COLO668 (cell line): ENCODE results near the gene PDCD4.

Experiments used
- DNase-seq: peaks from one replicate; lab custom pipeline; 2025; ENCODE audit not compliant: unreplicated experiment; lab: John Stamatoyannopoulos, UW

Gene PDCD4

DNA sequence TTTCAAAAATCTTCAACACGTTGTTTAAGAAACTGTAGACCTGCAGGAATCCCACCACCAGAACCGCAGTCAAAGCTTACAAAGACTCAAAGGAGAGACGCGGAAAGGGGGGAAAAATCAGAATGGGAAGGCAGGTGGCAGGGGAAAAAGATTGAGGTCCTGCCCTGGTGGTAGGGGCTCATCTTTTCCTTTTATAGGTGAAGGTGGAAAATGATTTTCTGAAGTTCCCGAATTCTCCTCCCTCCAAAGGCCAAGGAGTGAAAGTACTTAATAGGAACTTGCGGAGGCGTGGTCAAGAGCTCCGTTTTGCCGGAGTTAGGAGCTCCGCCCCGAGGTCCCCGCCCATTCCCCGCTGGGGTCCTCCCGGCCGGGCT, 46.5 kb downstream of the PDCD4 start:
- DNase-seq: no peak

DNA sequence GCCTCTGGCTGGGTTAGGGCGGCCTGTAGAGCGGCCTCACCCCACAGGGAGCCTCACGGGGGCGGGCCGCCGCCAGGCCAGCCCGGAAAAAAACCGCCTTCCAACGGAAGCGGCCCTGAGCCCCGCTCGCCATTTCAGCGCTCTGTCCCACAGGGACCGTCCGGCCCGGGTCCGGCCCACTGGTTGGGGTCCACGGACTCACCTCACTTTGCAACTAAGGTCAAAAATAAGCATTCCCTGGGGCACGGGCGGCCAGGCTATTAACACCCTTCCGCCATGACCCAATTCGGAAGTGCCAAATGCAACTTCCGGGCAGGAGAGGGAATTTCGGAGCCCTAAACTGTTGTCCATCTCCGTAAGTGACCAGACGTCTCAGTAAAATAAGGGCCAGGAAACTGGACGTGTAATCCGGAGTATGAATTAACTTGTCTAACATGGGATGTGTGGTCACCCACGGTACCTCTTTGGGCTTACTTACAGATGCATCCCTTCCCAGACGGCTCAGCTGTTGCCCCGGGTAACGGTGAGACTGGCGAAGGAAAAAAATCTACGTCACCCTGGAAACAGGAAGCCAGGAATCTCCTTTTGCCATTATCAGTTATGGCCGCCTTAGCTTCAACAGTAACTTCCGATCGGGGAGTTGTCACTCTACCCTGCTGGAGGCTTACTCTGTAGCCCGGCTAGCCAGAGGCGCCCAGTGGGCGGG, 47.1 kb downstream of the PDCD4 start, which contains the start of gene BBIP1:
Gene BBIP1, minus strand, starts transcription at position 538 of the 706 bp plus-strand sequence. CDS start 1,023 bp downstream, outside the sequence.
- DNase-seq: peak; percentile 87

DNA sequence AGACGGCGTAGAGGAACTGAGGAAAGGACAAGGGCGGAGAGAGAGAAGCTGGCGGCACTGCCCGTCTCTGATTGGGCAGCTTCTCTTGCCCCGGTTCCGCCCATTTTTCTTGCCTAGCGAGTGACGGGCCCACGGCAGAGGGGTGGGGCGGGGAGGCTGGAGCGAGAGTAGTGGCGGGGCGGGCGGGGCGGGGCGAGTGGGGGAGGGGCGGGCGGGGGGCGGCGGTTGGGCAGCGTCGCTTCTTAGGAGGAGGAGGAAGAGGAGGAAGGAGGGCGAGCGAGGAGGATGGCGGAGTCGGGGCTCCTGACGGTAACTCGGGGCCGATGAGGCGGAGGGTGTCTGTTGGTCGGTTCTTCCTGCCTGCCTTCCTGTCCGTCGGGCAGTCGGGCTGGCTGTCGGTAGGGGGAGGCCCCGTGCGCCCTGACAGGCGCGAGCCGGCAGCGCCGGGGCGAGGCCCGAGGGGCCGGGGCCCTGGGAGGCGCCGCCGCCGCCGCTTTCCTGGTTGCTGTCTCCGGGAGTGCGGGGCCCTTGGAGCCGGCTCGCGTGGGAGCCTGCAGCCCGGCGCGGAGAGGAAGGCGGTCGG, 47.7 kb downstream of the PDCD4 start, which contains the start of gene SHOC2:
Gene SHOC2, plus strand, starts transcription at position 256 of the 583 bp plus-strand sequence. CDS start 44,755 bp downstream, outside the sequence.
- peak; percentile 96 for DNase-seq

DNA sequence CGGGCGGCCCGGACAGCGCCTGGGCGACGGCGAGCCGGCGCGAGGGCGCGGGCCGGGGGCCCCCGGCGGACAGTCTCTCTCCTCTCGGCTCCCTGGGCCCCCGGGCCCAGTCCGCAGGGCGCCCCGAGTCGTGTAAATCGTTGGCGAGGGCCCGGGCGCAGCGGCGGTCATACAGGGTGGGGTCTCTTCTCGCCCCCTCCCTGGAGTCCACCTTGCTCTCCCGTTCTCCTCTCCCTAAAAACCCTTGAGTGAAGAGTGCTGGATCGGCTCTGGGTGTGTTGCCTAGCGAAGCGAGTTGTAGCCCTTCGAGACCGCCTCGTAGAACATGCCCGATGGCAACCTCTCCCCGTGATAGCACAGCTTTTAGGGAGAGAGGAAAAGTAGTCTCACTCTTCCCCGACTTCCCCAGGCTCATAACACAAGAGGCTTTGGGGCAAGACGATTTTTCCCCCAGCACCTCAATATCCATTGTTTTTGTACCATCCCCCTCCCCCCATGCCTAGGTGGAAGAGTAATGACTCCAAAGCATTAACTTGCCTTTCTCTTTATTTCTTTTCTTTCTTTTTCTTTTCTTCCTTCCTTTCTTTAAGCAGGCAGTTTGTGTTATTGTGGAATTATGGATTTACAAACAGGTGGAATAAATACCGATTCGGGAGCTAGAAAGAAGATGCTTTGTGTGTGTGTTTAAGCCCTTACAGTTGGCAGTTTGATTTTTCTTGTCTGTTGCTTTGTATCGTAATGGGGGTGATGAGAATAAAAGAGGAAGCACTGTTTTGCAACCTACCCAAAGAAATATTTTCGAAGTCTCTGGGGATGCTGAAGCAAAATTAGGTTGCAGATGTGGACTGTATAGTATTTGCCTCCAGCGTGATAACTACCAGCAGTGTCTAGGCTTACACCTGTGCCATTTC, 48.5 kb downstream of the PDCD4 start:
- peak; percentile 43 for DNase-seq

DNA sequence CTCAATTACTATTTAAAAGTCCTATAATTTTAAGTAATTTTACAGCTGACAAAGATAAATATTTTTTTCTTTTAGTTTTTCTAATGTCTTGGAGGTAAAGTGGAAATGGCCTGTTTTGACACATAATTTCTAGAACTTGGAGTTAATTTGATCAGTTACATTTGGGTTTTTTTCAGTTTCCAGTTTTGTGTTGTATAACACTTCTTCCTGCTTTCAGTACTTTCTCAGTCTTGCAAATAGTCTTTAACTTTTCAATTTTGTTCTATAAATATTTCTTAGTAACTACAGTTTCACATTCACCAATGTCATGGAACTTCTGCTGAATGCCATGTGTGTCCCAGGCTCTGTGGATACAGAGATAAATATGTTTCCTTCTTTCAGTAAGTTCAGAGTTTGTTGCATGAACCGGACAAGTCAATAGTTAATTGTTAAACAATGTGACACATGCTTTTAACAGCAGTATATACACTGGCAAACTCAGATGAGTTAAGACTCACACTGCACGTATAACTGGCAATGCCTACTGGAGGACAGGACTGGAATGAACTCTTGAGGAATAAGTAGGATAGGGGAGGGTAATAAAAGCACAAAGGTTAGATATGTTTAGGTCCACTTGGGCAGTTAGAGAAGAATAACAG, 52.2 kb downstream of the PDCD4 start:
- DNase-seq: no peak

DNA sequence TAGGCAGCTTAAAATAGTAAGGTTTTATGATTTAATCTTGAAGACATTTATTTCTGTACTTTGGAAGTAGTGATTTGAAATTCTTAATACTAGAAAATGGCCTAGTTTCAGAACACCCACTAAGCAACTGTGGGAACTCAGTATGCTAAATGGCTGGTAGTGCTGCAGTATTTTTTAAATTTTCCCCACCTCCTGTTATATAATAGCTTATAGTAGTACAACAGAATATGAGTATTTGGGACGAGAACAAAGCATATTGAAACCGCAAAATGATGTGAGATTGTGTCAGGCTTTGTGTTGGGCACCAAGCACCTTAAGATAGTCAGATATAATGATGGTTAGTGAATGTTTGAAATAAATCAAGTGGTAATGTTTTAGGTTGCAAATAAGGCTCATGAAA, 55.7 kb downstream of the PDCD4 start:
- no peak for DNase-seq

DNA sequence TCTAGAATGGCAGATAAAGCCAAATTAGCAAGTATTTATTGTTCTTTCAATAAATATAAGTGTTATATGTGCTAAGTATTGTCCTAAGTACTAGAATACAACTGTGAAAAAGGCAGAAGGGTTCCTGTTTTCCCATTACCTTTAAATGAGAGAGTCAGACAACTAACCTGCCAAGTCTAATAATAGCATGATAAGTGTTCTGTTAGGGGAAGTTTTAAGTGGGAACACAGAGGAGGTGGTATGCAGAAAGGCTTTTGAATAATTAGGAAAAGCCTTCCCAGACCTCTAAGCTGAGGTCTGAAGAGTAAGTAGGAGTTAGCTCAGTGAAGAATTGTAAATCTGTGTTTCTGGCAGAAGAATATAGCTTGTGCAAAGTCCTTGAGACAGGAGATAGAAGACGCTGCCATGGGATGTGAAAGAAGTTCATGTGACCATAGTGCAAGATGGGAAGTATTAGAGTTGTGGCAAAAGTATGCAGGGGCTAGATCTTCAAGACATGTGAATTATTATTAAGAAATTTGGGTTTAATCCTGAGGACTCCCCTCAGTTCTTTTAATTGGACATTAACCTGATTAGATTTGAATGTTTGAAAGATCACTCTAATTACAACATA, 60.1 kb downstream of the PDCD4 start:
- DNase-seq: no peak

DNA sequence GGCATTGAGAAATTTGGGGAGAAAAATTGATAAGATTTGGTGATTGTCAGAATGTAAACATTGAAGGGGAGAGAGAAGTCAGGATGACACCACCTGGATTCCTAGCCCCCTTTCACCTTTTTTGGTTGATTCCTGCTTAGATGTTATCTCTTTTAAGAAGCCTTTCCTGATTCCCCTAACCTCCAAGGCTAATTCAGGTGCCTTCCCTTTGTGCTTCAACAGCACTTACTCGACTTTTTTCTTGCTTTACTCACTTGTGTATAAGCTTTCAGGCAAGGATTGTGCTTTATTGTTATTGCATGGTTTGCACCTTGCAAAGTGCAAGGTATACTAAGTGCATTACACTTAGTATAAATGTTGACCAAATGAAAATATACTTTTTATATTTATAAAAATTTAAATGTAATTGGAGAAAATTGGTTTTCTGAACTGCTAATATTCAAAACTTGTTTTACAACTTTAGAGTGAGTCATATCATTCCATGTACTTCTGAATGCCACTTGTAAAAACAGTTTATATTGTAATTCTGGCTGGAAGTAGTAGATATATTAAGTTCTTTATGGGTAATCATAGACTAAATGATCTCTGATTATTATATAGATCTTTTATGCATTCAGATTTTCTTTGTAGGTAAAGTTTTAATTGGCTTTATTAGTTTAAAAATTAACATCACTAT, 60.9 kb downstream of the PDCD4 start:
- no peak for DNase-seq

DNA sequence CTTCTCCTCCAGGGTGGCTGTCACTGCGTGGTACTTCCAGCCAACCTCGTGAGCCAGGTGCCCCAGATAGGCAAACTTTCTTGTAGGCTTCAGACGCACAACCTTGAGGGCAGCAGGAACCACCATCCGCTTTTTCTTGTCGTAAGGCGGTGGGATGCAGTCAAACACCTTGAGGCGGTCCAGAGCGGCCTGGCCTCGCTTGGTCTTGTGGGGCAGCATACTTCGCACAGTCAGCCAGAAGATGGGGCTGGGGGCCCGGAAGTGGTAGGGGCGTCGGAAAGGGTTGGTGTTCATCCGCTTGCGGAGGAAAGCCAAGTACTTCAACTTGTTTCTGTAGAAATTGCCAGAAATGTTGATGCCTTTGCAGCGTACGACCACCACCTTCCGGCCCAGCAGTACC, 65.0 kb downstream of the PDCD4 start:
- DNase-seq: no peak

DNA sequence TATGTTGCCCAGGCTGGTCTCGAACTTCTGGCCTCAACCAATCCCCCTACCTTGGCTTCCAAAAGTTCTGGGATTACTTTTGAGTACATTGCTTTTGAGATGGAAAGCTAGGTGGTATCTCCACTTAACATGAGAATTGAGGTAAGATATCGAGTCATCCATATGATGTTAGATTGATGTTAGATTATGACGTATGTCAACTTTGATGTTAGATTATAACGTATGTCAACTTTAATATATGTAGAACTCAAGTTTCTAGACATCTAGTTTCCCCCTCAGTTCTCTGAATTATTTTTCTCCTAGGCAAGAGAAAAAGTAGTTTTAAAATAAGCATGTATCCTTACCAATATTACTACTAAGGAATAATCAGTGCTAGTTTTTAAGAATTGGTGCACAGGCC, 67.7 kb downstream of the PDCD4 start:
- DNase-seq: no peak

DNA sequence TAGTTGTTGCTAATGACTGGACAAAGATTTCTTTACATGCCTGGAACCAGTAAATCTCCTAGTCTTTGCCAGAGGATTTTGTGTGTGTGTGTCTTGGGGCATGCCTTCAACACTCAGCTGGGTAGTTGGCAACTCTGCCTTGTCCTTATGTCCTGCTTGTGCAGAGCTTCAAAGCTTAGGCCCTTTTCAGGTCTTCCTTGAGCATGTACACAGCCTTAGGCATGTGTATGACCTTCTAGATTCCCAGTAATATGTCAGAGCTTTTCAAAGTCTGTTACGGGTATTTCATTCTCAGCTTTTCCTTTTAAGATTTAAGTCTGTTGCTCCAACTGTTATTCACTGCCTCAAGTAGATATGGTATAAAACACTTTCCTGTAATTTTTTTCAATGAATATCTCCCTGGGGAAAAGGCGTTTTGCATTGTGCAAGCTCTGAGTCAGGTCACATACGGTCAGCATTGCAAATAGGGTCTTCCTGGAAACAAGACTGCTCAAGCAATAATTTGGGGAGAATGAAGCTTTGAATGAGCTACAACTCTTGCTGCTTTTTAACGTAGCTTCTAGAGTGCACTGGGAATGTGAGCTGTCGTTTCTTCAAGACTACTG, 73.2 kb downstream of the PDCD4 start:
- no peak for DNase-seq

DNA sequence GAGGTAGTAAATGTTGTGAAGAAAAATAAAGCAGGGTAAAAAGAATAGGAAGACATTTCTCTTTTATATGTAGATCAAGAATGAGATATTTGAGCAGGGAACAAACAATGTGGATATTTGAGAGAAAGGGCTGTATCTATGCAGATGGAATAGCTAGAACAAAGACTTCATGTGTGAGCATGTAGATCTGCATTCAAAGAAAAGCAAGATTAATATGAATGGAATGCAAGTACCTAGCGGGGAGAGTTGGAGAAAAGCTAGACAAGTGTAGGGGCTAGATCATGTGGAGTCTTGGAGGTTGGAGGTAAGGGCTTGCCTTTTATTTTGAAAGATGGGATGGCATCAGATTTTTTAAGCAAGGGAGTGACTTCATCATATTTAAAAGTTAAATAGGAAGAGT, 74.8 kb downstream of the PDCD4 start:
- no peak for DNase-seq

DNA sequence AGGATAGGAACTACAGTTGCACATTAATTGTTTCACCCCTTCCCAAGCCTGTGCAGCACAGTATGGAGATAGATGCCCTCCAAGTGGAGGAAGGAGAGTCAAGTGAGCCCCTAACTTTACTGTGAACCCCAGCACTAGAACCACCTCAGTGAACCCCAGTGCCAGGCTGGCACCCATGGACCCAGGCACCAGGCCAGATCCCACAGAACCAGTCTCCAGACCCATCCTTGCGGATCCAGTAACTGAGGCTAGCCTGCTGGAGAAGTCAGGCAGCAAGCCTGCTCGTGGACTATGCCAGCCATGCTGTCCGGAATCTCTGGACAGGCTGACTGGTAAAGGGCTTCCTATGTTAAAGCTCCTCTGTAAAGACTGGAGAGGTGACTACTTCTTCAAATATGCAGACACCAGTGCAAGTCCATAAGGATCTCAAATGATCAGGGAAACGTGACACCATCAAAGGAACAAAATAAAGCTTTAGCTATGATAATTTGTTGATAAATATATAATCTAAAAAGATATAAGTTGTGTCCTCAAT, 75.4 kb downstream of the PDCD4 start:
- DNase-seq: no peak
